Stimulated activated CD4-positive, alpha-beta T cell treated with anti-CD3 and anti-CD28 coated beads, Interleukin-15, amount 100 ng/mL, for 24 hours (primary cell): ENCODE data around the gene GLG1.
A peak's percentile ranks its signal among the peaks of the same experiment; 100 is the strongest.
"Not testable (repeated sequence)": the region's sequence is repeated elsewhere in the genome, so short reads cannot be mapped to it uniquely, and the experiment has no call there.

Source experiments
- DNase-seq: peaks from one replicate; pipeline ENCODE4 v3.0.0-alpha.2; 2020

Gene GLG1

GRCh38 chr16:74438492-74438979 lies 168.4 kb downstream of the GLG1 start:
- DNase-seq, result no peak

- DNase-seq, result no peak
Observed at GRCh38 chr16:74431516-74431915, 175.4 kb downstream of the GLG1 start.

- peak; percentile 59 for DNase-seq
Observed at GRCh38 chr16:74430036-74430712, 176.7 kb downstream of the GLG1 start.

- DNase-seq, result not testable (repeated sequence)
Observed at GRCh38 chr16:74428493-74428892, 178.4 kb downstream of the GLG1 start.

- DNase-seq, result not testable (repeated sequence)
Observed at GRCh38 chr16:74425751-74426150, 181.2 kb downstream of the GLG1 start.

GRCh38 chr16:74423721-74424120 lies 183.2 kb downstream of the GLG1 start:
- not testable (repeated sequence) for DNase-seq

GRCh38 chr16:74422086-74422485 lies 184.8 kb downstream of the GLG1 start:
- not testable (repeated sequence) for DNase-seq

GRCh38 chr16:74421482-74421785 lies 185.5 kb downstream of the GLG1 start:
- DNase-seq, result not testable (repeated sequence)

GRCh38 chr16:74420612-74421481 lies 186.1 kb downstream of the GLG1 start, which contains the start of gene CLEC18B:
TSS of gene CLEC18B (minus strand) at chr16:74421478. CDS start at chr16:74421270, 208 bp downstream.
- not testable (repeated sequence) for DNase-seq

- not testable (repeated sequence) for DNase-seq
Observed at GRCh38 chr16:74419811-74420210, 187.1 kb downstream of the GLG1 start.

- not testable (repeated sequence) for DNase-seq
Observed at GRCh38 chr16:74417897-74418296, 189.0 kb downstream of the GLG1 start.

- not testable (repeated sequence) for DNase-seq
Observed at GRCh38 chr16:74413920-74414319, 193.0 kb downstream of the GLG1 start.

- DNase-seq, result not testable (repeated sequence)
Observed at GRCh38 chr16:74413485-74413884, 193.4 kb downstream of the GLG1 start.

- DNase-seq, result not testable (repeated sequence)
Observed at GRCh38 chr16:74412775-74413390, 194.0 kb downstream of the GLG1 start.

GRCh38 chr16:74412138-74412774 lies 194.7 kb downstream of the GLG1 start:
- not testable (repeated sequence) for DNase-seq

- not testable (repeated sequence) for DNase-seq
Observed at GRCh38 chr16:74410981-74411380, 195.9 kb downstream of the GLG1 start.

GRCh38 chr16:74410057-74410957 lies 196.6 kb downstream of the GLG1 start:
- not testable (repeated sequence) for DNase-seq

GRCh38 chr16:74409185-74409981 lies 197.5 kb downstream of the GLG1 start:
- DNase-seq, result not testable (repeated sequence)

GRCh38 chr16:74407362-74407705 lies 199.6 kb downstream of the GLG1 start:
- DNase-seq, result not testable (repeated sequence)

- DNase-seq, result not testable (repeated sequence)
Observed at GRCh38 chr16:74406600-74407361, 200.1 kb downstream of the GLG1 start.
